Spleen (tissue), 11 donors: ENCODE measurements around the gene PAXIP1. TPM values are rescaled to one million over a fixed set of nuclear protein-coding genes. Genes with fewer than 3 reads are reported as not detected.

Experiments used
- DNase-seq: peaks from one replicate; pipeline ENCODE4 v3.0.0-alpha.2; 2020
- H3K27ac ChIP-seq, 8 donors: fragments of 200-600 bp; sonication (generic) in 7 of 8; 1 replicate in 4 of 8; 2 replicates in 4 of 8; pipeline versions ENCODE4 v1.5.0 to v1.8.0; 2016 to 2021; ENCODE audit warnings: inconsistent platforms in 4 of 8, mild to moderate bottlenecking in 4 of 8, moderate library complexity in 1 of 8
- H3K27me3 ChIP-seq, 7 donors: fragments of 200-600 bp; sonication (generic) in 6 of 7; replicated peaks in 1 of 7; 1 replicate in 4 of 7; 2 replicates in 3 of 7; pipeline versions ENCODE4 v1.5.0 to v1.8.0; 2016 to 2021; ENCODE audit warnings: inconsistent platforms in 3 of 7, mild to moderate bottlenecking in 1 of 7
- H3K36me3 ChIP-seq, 6 donors: fragments of 200-600 bp; sonication (generic) in 5 of 6; 1 replicate in 4 of 6; 2 replicates in 2 of 6; pipeline versions ENCODE4 v1.5.0 to v1.8.0; 2016 to 2021; ENCODE audit warnings: inconsistent platforms in 2 of 6
- H3K4me1 ChIP-seq, 6 donors: fragments of 200-600 bp; sonication (generic) in 5 of 6; 1 replicate in 3 of 6; 2 replicates in 3 of 6; pipeline versions ENCODE4 v1.5.0 to v1.8.0; 2016 to 2021; ENCODE audit warnings: inconsistent platforms in 3 of 6
- H3K4me3 ChIP-seq, 8 donors: fragments of 200-600 bp; sonication (generic) in 7 of 8; 1 replicate in 4 of 8; 2 replicates in 4 of 8; pipeline versions ENCODE4 v1.5.0 to v1.8.0; 2016 to 2021; ENCODE audit warnings: inconsistent platforms in 4 of 8, mild to moderate bottlenecking in 4 of 8, moderate library complexity in 2 of 8
- H3K9me3 ChIP-seq, 8 donors: fragments of 200-600 bp; sonication (generic) in 7 of 8; 1 replicate in 4 of 8; 2 replicates in 4 of 8; pipeline versions ENCODE4 v1.5.0 to v1.8.0; 2016 to 2021; ENCODE audit warnings: inconsistent platforms in 4 of 8
- CTCF ChIP-seq, 11 experiments: fragments of 200-600 bp in 7 of 11; fragments of 450-650 bp in 4 of 11; sonication (generic) in 4 of 11; IDR thresholded peaks in 8 of 11; conservative IDR thresholded peaks in 3 of 11; 1 replicate in 7 of 11; 2 replicates in 4 of 11; pipeline versions ENCODE4 v1.4.0 to v1.8.0; 2016 to 2021; ENCODE audit warnings: antibody characterized with exemption in 11 of 11, inconsistent platforms in 4 of 11, mild to moderate bottlenecking in 1 of 11
- POLR2A ChIP-seq, 3 donors: fragments of 450-650 bp; IDR thresholded peaks; one replicate each; pipeline ENCODE4 v1.5.1; 2017; ENCODE audit warnings: antibody characterized with exemption in 3 of 3, mild to moderate bottlenecking in 1 of 3
- POLR2AphosphoS5 ChIP-seq, 3 donors: sonication (generic); formaldehyde crosslinking; IDR thresholded peaks; one replicate each; pipeline ENCODE4 v1.5.1; 2017; ENCODE audit warnings: antibody characterized with exemption in 3 of 3
- WGBS, 5 donors: extraction: QIAGEN DNeasy Blood & Tissue Kit in 3 of 5; methylation state at CpG; one replicate each; pipeline versions ENCODE4 v1.1.5 to v1.1.7; 2013 to 2018; 5-methylcytosine and 5-hydroxymethylcytosine counted together
- intact Hi-C: fragments of 100-400 bp; cut with DNase I; formaldehyde crosslinking; loops from one replicate; pipeline ENCODE4 v1.15.0; 2023; ENCODE audit warnings: low total_unique reads
- polyA plus RNA-seq, 3 donors: library from polyadenylated mRNA; stranded (reverse); fragments of 200-250 nt; gene quantifications; one replicate each; pipeline ENCODE4 v1.2.1, GENCODE V29; 2013
- total RNA-seq, 7 donors: library from RNA; depleted of rRNA in 3 of 7; stranded (reverse); fragments of >200 nt in 3 of 7; fragmentation: NEBNext Ultra II Directional in 4 of 7; extraction: Animal tissue kit (Norgen Biotek cat#: 25700) in 4 of 7; gene quantifications; one replicate each; pipeline versions ENCODE4 v1.1.0 to v1.2.1, GENCODE V29; 2016 to 2021
- donor health status: healthy with polysubstance abuse.
- donor health status: DM: no; HTN: no; CAD: no; lungs with moderate emphysema.
- donor health status: DM: no; HTN: no; CAD: no.
- donor health status: Bipolar disorder and iron deficiency.
- donor health status: healthy.
- donor health status: DM: no; HTN: no; CAD: no.
- donor health status: DM: yes; HTN: yes; CAD: no.

PAXIP1 gene
- total and polyA plus RNA-seq, 10 donors = 2.7 to 15.0 (median 13.3) TPM

GRCh38 chr7:154987571-154987970 is 15.4 kb downstream of the PAXIP1 start:
- Histone ChIP-seq H3K4me1 (no peaks in the 10 kb centered on the region), H3K9me3 (no peaks in the 10 kb centered on the region), H3K4me3 (no peak overlapping the region), H3K36me3 (peaks cover 0 to 71% (median 12%) of the 10 kb centered on the region in 6 donors), H3K27me3 (no peaks in the 10 kb centered on the region), H3K27ac (no peak overlapping the region)
- DNase-seq = no peak
- TF ChIP-seq POLR2AphosphoS5 (IDR thresholded peaks at IDR 0.05) (no peak), POLR2A (IDR thresholded peaks at IDR 0.05) (no peak), CTCF (IDR thresholded peaks at IDR 0.05 in 8 of 11, conservative IDR thresholded peaks at IDR 0.05 in 3 of 11) (no peak)
- intact Hi-C loops = no loop called here
- 75 to 85% (median 84%) methylated on average over 3 of the region's 3 CpGs for WGBS, 5 donors

GRCh38 chr7:154986200-154986945 is 16.6 kb downstream of the PAXIP1 start:
- no peak for DNase-seq
- H3K9me3 ChIP-seq = no peaks in the 10 kb centered on the region
- WGBS, 5 donors = 90 to 98% (median 93%) methylated on average over 6 of the region's 6 CpGs
- intact Hi-C loops = no loop called here
- no peak overlapping the region for H3K4me3 ChIP-seq
- no peak for TF ChIP-seq POLR2AphosphoS5 (IDR thresholded peaks at IDR 0.05)
- TF ChIP-seq CTCF (IDR thresholded peaks at IDR 0.05 in 8 of 11, conservative IDR thresholded peaks at IDR 0.05 in 3 of 11) = no peak
- no peak for TF ChIP-seq POLR2A (IDR thresholded peaks at IDR 0.05)
- H3K36me3 ChIP-seq = peaks cover 0 to 69% (median 6%) of the 10 kb centered on the region in 6 donors
- H3K27ac ChIP-seq = no peak overlapping the region
- no peaks in the 10 kb centered on the region for H3K4me1 ChIP-seq
- no peaks in the 10 kb centered on the region for H3K27me3 ChIP-seq

GRCh38 chr7:154985230-154985629 is 17.7 kb downstream of the PAXIP1 start:
- no peak overlapping the region for H3K27ac ChIP-seq
- no peak overlapping the region for H3K4me3 ChIP-seq
- intact Hi-C loops = no loop called here
- WGBS, 5 donors = 65 to 81% (median 76%) methylated on average over 6 of the region's 6 CpGs
- DNase-seq = no peak
- H3K36me3 ChIP-seq = peaks cover 0 to 68% (median 3%) of the 10 kb centered on the region in 6 donors
- no peaks in the 10 kb centered on the region for H3K4me1 ChIP-seq
- peak in 1 of 3 donors; percentile 16 for TF ChIP-seq POLR2AphosphoS5 (IDR thresholded peaks at IDR 0.05)
- TF ChIP-seq POLR2A (IDR thresholded peaks at IDR 0.05) = no peak
- no peak for TF ChIP-seq CTCF (IDR thresholded peaks at IDR 0.05 in 8 of 11, conservative IDR thresholded peaks at IDR 0.05 in 3 of 11)
- H3K27me3 ChIP-seq = no peaks in the 10 kb centered on the region
- no peaks in the 10 kb centered on the region for H3K9me3 ChIP-seq

GRCh38 chr7:154984601-154985188 is 18.2 kb downstream of the PAXIP1 start:
- H3K36me3 ChIP-seq = peaks cover 0 to 68% (median 3%) of the 10 kb centered on the region in 6 donors
- no peak for DNase-seq

More at GRCh38 chr7:154984601-154985188, 18.2 kb downstream of the PAXIP1 start:
- Histone ChIP-seq H3K4me1 (no peaks in the 10 kb centered on the region), H3K27me3 (no peaks in the 10 kb centered on the region), H3K9me3 (no peaks in the 10 kb centered on the region), H3K4me3 (no peak overlapping the region), H3K27ac (no peak overlapping the region)
- WGBS, 5 donors = 81 to 91% (median 84%) methylated on average over 6 of the region's 6 CpGs
- TF ChIP-seq CTCF (IDR thresholded peaks at IDR 0.05 in 8 of 11, conservative IDR thresholded peaks at IDR 0.05 in 3 of 11) (no peak), POLR2AphosphoS5 (IDR thresholded peaks at IDR 0.05) (no peak), POLR2A (IDR thresholded peaks at IDR 0.05) (no peak)
- intact Hi-C loops = no loop called here
